NCI-H82 (cell line): ENCODE data around the gene TARBP1.
"Not testable (repeated sequence)": the region's sequence is repeated elsewhere in the genome, so short reads cannot be mapped to it uniquely, and the experiment has no call there.

Experiments used
- DNase-seq: peaks from one replicate; lab custom pipeline; 2025; lab: John Stamatoyannopoulos, UW

The TARBP1 gene

DNA sequence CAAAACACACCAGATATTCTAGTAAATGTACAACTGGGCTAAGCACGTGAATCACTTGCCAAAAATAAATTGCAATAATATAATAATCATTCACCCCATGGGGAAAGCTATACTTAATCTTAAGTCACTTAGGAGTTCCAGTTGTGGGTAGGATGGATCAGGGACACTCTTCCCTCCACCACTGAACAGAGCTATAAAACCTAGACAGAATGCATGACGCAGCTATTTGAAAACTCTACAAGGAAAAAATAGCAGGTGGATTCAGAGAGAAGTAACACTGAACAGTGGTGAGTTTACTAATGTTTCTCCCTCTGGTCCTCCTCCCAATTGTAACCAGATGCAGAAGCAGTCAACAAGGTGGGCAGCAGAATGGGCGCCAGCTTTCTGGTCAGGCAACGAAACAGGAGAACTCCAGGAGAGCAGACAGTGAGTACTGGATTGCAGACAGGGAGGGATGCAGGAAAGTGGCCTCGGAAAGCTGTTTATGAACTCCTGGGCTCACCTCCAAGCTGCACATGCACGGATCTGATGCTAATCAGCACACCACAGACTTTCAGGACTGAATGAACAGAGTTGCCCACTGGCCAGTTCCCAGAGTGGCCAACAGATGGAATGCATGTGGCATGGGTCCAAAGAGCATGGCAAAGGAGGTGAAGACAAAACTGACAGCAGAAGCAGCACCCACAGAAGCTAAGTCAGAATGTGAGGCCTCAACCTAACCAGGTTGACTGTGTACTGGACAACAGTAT is 41.4 kb downstream of the TARBP1 start:
- DNase-seq = no peak

DNA sequence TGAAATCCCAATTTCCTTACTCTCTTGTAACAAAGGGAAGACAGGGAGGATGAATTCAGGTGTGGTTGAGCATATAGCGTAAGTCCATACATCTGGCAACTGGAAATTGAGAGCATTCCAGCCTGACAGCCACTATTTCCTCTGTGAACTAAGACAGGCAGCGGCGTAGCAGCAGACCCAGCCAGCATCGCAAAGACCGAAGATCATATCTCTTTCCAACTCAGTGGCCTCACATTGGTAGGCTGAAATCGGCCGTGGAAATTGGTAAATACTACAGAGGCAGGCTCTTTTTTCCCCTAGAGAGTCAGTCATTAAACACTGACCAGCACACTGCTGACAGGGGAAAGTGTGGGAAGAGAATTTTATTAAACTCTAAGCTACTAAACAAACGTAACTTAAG is 43.4 kb downstream of the TARBP1 start:
- DNase-seq = no peak

DNA sequence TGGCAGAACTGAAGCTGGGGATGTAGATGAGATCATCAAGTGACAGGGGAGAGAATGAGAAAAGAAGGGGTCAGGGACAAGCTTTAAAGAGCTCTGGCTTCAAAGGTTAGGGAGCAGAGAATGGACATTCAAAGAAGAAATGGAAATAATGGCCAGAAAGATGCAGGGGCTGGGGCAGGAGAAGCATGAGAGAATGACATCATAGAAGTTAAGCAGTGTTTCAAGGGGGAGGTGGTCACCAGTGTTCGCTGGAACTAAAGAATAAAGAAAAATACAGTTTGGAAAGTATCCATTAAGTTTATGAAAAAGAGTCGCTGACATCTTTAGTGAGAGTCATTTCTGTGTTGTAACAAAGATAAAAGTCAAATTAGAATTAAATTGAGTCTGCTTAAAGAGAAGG is 44.3 kb downstream of the TARBP1 start:
- DNase-seq = no peak

DNA sequence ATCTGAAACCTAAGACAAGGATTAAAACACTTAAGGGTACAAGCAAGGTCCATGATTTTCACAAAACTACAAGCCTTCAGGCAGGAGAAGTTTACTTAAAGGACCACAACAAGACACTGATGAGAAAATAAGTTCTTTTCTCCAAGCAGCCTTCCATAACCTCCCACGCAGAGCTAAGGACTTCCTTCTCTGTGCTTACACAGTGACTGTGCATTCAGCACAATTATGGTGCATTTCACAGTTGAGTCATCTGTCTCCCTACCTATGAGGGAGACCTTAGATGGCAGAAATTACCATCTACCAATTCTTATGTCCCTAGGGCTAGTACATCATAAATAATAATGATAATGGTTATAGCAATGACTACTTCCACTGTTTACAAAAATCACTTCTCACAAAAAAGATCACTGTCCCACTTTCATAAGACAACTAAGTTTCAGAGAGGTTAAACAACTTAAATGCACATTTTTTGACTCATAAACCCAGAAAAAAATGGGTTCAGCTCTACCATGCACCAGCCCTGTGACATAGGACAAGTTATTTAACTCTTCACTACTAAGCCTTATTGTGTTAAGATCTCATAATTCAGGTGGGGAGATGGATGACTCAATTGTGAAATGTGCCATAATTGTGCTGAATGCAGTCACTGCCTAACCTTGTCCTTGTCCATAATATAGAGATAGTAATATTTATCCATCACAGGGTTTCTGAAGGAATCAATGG is 45.3 kb downstream of the TARBP1 start:
- DNase-seq = peak; percentile 4

DNA sequence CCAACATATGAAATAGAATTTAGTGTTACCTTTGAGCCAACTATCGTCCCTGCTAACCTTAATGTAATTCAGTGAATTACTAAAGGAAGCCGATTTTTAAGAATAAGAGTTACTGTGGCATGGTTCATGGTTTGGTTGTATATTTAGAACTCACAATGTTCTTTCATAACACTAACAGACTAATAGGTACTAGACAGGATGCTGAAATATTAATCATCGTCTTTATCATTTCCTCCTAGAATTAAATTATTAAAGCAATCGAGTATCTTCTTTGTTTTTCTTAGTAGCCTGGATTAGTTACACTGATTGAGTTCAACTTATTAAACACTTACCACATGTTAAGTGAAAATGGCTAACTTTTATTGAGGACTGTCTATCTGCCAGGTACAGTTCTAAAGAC is 47.7 kb downstream of the TARBP1 start:
- DNase-seq = no peak

DNA sequence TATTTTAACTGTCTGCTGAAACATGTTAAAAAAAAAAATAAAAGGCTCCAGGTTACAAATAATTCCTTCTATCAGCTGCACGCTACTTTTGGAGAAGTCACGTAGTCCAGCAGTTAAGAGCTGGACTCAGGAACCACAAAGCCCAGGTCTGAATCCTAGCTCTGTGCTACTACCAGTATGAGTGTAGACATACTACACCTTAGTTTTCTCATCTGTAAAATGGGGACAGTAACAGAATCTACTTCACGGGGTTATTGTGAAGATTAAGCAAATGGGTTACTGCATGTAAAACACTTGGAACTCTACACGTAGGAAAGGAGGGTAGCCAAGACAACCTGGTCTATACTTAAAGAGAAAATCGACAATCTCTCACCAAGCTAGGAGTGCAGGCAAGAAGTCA is 48.3 kb downstream of the TARBP1 start:
- no peak for DNase-seq

DNA sequence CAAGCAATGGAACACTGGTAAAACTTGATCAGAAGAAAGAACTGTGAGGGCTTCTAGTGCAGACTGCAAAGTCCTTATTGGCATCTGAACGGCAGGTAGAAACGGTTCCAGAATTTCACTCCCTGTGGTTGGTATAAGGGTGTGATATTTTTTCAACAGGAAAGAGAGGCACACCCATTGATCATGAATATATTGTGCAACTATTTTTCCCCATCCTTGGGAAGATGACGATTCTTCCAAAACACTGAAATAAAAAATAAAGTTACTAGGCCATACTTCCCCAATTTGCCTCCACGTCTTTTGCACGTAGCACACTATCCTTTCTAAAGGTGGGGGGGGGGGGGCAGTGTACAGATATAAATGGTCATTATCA is 49.6 kb downstream of the TARBP1 start:
- DNase-seq = no peak

DNA sequence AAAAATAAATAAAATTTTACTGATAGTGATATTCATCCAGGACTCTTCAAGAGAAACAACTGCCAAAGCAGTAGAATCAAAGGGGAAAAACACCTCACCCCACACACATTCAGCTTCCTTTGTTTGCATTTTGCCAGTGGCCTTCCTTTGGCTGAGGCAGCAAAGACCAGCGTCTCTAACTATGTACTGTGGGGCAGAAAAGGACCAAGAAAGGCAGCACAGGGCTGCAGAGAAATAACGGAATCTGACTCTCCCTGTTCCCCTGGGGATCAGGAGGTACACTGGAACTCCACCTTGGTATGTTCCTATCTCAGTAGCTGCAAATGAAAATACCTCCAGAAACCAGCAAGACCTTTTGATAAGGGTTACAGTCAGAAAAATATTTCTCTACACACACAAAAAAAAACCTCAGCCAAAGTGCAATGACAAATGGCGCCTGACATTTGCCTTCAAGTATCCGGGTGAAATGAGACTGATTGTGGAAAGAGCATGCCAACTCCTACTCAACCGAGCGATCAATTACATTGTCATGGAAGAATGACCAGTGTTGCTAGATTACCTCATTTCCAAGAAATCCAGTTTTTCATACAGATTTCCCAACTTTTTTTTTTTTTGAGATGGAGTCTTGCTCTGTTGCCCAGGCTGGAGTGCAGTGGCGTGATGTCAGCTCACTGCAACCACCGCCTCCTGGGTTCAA is 50.9 kb downstream of the TARBP1 start:
- DNase-seq = no peak

DNA sequence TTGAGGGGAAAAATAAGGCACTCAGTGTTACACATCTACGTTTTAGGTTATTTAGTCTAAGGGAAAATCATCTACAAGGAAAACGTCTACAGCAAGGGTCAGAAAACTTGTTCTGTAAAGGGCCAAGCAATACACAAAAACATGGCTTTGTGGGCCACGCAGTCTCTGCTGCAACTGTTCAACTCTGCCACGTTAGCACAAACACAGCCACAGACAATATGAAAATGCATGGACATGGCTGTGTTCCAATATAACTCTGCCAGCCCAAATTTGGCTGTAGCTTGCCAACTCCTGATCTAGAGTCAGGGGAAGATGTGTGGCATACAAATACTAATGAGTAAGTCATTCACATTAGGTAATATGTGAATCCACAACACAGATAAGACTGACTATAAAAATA is 65.0 kb downstream of the TARBP1 start:
- DNase-seq = no peak

DNA sequence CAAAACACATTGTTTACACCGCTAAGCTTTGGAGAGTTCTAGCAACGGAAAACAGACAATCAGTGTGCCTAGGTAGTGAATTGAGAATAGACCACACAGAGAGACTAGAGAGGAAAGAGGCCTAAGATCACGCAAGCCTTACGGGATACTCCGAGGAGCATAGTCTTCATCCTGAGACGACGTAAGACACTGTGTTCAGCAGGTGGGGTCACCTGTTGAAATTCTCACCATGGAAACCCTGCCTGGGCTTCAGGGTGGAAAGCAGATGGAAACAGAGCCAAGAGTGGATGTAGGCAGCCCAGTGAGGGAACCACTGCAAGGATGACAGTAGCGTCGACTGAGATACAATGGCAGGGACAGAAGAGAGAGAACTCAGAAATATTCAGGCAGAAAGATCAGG is 65.5 kb downstream of the TARBP1 start:
- DNase-seq = no peak

DNA sequence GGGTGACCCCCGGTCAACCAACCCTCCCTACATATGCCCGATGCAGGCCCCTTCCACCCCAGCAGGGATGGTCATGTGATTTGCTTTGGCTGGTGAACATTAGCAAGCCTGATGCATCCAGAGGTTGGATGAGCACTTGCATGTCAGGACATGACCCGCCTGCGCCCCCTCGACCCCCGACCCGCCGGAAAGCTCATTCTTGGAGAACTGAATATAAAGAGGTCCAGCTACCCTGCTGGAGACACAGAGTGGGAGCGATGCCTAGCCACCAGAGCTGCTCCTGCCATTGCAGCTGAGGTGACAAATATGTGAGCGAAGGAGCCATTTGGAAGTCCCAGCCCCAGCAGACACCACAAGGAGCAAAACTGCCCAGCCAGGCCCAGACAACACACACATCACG is 66.1 kb downstream of the TARBP1 start:
- no peak for DNase-seq

DNA sequence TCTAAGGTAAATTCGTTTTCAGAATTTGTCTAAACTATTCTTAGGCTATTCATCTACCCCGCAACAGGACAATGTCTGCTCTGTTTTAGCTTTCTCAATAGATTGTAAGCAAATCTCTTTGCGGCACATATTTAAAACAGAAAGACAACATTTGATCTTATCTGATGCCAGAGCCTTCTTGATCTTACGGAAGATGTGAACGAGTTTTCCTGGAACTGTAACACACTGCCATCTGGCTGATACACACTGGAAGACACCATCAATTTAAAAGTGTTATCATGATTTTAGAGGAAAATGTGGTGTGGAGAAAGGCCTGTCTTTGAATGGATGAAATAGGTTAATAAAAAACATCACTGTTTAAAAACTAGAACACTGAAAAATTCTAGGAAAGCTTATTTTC is 69.7 kb downstream of the TARBP1 start:
- DNase-seq = no peak

DNA sequence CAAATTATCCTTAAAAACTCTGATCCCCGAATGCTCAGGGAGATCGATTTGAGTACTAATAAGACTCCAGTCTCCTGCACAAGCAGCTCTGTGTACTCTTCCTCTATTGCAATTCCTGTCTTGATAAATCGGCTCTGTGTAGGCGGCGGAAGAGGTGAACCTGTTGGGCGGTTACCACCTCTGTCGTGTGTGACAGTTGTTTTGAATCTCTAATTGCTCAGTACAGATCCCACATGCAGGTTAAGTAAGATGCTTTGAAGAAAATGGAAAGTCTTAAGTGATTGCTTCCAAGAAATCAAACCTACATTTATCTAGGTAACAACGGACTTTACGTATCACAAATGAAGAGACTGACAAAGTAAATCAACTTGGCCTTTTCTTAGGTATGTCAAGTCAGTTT is 70.2 kb downstream of the TARBP1 start:
- DNase-seq = no peak

DNA sequence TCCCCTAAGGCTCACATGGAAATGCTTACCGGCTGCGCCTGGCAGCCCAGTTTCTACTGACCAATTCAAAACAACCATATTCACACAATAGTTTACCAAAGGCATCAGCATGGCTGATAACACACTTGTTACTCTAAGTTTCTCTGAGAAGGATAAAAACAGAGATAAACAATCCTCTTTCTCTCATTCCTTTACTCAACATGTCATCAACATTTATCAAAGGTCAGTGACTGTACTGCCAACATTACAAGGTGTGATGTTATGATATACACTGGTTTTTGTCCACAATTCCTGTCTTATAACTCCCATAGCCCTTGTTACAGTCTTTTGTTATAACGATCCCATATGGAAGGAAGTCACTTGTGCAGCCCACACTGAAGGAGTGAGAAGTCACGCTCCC is 72.1 kb downstream of the TARBP1 start:
- DNase-seq = no peak

DNA sequence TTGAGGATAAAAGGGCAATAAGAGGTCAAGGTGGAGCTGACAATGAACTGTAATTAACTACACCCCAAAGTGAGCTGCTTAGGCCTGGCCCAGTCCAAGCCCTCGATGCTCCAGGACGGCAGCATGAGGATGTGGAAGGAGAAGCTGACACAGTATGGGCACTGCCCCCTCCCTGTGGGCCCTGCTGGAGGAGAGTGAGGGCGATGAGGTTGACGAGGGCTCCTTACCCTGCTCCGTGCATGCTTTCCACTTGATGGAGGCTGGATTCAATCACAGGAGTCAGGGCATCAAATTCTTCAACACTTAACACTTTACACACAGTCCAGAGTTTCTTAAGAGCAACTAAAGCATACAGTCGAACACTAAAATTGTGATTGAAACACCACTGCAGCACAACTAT is 73.3 kb downstream of the TARBP1 start:
- no peak for DNase-seq

DNA sequence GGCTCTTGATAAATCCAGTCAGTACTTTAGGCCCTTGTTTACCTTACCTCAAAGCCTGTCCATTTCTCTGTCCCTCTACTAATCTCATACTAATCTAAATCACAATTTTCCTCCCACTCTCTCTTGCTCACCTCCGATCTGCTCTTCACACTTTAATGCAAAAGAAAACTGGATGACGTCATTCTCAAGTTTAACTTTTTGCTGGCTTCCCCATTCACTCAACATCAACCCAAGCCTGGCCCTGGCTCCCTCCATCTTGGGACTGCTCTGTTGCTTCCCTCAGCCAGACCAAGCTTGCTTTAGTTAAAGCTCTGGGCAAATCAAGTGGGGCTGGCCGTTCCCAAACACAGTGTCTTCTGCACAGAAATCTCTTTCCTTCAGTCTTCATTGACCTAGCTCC is 76.0 kb downstream of the TARBP1 start:
- peak; percentile 43 for DNase-seq

DNA sequence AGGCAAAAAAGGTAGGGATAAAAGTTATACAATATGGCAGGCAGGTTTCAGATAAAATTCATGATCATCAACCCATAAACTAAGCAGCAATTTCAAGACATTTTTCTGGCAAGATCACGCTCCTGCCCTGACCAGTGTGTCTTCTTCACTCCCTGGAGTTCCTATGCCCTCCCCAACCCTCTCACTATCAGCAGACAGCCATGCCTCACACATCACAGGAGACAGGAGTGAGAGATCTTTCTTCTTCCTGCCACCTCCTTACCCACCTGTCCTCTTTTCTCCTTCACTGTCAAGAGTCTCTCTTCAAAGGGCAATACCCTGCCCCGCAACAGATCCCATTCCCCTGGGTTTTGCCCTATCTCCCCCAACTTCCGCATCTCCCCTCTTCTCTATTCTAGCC is 77.3 kb downstream of the TARBP1 start:
- DNase-seq = no peak

DNA sequence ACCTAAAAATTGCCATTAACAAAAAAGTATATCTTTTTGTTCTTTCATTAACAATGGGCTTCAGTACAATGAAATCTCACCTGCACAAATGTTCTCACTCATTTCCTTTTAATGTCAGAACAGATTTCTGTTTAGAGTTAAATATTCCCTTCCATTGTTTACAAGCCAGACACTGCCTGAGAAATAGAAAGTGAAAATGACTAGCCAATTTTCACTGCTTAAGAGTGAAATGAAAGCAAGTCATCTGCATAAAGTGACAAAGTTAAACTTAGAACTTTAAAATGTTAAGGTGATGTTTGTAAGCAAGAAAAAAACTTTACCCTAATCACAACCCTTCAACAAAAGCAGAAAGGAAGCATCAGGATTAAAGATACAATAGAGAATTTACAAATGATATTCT is 78.2 kb downstream of the TARBP1 start:
- DNase-seq = no peak

DNA sequence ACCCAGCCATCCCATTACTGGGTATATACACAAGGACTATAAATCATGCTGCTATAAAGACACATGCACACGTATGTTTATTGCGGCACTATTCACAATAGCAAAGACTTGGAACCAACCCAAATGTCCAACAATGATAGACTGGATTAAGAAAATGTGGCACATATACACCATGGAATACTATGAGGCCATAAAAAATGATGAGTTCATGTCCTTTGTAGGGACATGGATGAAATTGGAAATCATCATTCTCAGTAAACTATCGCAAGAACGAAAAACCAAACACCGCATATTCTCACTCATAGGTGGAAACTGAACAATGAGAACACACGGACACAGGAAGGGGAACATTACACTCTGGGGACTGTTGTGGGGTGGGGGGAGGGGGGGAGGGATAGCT is 79.5 kb downstream of the TARBP1 start:
- not testable (repeated sequence) for DNase-seq

DNA sequence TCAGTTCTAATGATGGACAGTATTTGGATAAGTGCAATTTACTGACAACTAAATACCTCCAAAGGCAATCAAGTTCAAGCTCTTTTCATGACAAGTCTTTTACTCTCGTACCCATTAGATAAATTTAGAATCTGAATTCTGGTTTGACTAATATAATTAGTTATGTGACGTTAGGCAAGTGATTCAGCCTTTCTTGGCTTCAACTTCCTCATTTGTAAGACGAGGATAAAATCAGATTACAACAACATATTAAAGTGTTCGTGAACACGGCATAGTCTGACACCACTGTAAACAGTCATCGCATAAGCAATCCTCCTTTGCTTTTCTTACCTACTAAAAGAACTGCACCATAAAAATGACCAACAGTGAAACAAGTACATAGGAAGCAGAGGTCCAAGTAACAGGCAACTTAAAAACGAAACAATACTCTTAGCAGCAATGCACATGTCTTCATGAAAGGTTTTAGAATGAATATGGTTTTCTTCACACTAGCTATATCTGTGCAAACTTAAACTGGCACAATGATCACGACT is 80.1 kb downstream of the TARBP1 start:
- no peak for DNase-seq

DNA sequence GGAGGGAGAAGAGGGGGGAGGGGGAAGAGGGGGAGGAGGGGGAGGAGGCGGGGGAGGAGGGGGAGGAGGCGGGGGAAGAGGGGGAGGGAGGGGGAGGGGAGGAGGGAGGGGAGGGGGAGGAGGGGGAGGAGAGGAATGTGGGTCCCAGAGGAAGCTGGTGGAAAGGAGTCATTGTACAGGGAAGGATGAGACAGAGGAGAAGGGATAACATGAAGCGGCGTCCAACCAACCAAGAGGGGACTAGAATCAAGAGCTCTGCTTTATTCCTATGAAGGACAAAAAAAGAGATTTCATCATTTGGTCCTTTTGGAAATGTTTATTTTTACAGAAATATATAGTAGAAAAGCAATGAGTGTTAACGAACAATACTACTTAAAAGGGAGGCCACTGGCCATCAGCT is 81.2 kb downstream of the TARBP1 start:
- no peak for DNase-seq

DNA sequence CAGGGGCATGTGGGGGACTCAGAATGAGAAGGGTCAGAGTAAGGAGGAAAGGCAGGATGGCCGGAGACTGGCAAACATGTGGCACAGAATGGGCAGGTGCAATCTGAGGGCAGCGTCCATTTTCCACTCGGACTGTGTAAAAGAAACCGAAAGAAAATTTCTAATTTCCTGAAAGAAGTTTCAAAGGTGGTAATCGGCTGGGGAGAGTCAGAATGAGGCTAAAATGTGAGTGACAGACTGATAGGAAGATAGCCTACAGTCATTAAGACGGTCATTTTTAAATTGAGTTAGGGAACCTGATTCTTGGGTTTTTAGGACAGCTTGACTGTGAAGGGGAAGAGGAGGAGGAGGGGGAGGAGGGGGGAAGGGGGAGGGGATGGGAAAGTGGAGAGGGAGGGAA is 82.1 kb downstream of the TARBP1 start:
- DNase-seq = no peak

DNA sequence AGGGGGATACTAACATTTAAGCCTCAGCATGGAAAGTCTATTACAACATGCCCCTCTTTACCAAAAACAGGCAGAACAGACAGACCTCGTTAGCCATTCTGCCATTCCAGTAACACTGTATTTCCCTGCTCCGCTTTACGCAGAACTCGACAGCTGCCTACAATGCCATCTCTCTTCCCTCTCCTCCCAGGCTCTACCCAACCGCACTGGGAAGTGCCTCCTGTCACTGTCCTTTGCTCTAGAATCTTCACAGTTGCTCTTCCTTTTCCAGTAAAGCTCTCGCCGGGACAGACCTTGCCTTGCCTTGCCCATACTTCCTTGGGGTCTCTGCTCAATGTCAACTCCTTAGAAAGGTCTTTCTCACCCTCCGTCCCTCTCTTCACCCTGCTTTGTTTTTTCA is 82.9 kb downstream of the TARBP1 start:
- no peak for DNase-seq
